Amniotic epithelial cell (primary cell): Measurements from ENCODE around the gene WNT4.

ENCODE experiments used
- DNase-seq: peaks from one replicate; pipeline ENCODE4 v3.0.0-alpha.2; 2010; ENCODE audit warnings: low read depth

WNT4 gene

DNA sequence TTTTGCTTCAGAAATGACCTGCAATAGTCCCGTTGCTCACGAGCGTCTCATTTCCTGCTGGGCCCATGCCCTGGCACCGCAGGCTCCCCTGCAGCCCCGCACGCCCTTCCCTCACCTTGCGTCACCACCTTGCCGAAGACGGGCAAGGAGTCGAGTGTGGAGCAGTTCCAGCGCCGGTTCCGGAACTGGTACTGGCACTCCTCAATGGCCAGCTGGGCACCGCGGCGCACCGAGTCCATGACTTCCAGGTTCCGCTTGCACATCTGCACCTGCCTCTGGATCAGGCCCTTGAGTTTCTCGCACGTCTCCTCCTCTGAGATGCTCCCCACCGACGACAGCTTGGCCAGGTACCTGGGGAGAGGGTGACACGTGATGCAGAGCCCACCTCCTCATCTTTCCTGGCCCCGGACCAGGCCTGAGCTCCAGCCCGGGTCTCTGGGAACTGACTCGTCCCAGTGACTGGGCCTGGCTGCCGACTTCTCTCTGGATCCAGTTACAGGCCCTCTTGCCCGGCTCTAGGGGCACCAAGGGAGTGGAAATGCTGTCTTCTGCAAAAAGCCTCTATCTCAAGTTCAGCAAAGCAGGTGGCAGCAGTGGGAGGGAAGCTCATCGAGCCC lies 13.3 kb downstream of the WNT4 start:
- DNase-seq = no peak

DNA sequence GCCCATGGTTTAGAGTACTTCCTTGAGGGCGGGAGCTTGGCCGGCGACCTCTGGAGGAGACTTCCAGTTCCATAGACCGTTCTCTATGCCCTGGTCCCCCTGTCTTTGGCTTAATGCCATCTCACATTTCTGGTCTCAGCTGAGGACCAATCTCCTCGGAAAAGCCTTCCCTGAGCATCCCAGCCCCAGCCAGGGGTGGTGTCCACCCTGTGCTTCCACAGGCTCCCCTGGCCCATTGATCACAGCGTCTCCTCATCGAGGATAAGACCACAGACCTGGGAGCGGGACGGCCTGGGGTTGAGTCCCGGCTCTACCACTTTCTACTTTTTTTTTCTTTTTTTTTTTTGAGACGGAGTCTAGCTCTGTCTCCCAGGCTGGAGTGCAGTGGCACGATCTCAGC lies 14.5 kb downstream of the WNT4 start:
- DNase-seq = no peak

DNA sequence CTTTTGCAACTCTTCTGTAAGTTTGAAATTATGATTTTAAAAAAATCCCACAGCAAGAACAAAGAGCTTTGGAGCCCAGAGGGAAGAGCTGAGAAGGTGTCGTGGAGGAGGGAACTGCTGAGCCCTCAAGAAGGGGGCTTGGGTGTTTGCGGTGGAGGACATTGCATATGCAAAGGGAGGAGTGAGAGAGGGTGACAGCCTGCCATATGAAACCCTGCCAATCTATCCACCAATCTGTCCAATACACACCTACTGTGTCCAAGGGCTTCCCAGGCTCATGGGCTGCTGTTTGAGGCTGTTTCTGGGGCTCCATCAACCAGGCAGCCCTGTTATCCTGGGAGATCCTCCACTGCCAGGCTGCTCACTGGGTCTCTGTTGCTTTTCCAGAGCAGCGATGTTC lies 15.2 kb downstream of the WNT4 start:
- no peak for DNase-seq

DNA sequence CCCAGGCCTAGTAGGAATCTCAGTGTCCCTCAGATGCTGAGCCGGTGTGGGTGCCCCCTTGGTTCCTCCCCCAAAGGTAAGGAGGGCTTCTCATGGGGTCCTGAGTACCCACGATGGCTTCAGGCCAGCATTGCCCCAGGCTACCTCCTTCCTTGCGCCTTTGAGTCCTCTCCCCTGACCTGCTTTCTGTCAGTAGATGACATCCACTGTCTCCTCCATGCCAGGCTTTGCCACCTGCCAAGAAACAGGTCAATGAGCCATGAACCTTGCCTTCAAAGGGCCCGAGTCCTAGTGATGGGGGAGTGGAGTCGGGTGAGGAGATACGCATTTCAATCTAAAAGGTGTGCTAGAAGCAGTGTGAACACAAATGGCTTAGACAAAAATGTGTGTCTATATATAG lies 15.6 kb downstream of the WNT4 start:
- DNase-seq = no peak

DNA sequence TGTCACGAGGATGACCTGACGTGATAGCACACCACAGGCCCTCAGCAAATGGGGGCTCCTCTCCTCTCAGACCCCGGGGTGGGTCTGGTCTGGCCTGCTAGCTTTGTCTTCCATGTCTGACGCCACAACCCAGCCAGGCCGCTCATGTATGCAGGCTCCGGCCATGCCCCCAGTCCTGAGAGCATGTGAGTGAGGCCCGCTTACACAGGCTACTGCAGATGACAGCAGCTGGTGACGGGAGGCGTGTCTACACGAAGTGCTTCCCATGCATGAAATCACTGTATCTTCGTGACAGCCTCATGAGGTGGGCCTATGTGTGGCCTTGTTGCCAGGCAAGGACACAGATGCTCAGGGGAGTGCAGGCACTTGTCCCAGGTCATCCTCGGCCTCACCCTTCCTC lies 16.4 kb downstream of the WNT4 start:
- DNase-seq = no peak

DNA sequence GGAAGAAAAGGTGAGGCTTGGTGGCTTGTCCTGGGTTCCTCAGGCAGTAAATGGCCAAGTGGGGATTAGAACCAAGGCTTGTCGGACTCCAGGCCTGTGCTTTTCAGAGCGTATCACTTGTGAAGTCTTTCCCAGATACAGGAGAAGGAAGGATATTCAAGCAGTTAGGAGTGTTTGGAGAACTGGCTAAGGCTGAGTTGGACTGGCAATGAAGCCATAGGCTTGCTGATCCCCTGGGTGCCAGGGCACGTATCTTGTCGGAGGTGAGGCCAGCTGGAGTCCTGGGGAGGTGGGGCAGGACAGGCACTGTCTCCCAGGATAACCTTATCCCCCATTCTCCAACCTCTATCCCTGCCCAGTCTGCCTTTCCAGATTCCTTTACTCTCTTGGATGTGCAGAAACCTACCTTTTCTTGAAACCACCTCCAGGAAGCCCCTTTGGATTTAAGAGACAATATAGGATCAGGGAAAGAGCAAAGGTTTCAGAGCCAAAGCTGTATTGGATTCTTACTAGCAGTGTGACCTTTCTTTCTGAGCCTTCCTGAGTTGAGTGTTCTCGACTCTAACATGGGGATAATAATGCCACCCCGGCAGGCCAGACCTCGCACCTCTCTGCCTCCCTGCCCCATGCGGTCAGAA lies 18.2 kb downstream of the WNT4 start:
- DNase-seq = no peak

DNA sequence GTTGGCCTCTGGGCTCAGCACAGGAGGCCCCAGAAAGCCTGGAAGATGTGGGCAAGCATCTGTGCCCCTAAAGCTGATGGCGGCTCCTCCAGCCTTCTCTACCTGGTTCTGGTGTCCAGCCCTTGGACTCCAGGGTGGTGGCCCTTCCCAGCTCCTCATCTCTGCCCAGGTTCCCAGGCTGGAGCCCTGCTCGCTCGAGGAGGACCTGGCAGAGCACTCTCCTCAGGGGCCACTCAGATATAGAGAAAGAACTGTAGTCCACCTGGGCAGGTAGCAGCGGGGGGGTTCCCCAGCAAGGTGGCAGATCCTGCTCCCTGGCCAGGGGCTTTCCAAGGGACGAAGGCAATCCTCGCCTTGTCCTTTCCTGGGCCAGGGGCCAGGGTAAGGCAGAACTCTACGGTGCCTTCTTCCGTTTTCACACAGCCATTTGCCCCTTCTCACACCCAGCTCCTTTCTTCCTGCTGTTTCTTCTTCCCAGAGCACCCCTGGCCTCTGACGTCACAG lies 18.9 kb downstream of the WNT4 start:
- no peak for DNase-seq

DNA sequence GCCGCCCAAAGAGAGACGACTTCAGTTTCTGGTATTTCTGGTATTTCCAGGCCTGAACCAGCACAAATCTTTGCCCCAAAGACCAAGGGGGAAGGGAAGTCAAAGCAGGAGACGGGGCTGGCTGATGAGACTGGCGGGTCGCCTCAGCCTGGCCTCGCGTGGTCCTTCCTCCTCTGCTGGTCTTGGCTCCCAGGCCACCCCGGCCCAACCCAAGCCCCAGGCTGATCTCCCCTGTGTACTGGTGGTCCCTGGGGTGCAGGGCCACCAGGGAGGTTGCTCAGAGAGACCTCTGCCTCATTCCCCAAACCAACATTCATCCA lies 19.9 kb downstream of the WNT4 start:
- DNase-seq = no peak

DNA sequence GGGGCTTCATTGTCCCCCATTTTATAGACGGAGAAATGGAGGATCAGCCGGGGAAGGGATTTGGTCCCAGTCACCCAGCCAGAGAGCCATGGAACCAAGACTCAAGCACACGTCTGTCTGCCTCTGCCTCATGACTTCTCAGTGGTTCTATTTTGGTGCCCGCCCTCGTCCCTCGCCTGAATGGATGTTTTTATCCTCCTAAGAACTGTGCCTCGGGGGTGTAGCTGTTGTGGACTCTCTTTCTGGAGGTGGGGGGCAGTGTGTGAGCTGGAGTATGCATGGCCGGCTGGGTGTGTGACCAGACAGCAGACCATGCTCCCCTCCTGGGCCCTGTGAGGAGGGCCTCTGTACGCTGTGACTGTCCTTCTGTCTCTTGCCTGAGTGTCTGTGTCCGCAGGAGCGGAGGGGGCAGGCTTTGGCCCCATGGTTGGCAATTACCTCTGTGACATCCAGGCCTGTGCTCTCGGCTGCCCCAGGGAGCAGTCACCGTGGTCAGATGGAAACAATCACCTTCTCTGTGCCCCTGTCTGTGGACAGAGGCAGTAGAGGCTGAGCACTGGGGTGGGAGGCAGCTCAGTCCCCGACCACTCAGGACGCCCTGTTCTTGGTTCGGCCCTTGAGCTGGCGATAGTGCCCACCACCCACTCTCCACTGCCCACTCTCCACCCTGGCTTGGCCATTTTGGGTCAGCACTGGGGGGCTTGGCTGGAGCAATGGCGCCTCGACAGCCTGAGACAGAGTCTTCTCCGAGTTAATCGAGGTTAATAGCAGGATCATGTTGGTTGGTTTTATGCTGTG lies 20.4 kb downstream of the WNT4 start:
- DNase-seq = no peak

DNA sequence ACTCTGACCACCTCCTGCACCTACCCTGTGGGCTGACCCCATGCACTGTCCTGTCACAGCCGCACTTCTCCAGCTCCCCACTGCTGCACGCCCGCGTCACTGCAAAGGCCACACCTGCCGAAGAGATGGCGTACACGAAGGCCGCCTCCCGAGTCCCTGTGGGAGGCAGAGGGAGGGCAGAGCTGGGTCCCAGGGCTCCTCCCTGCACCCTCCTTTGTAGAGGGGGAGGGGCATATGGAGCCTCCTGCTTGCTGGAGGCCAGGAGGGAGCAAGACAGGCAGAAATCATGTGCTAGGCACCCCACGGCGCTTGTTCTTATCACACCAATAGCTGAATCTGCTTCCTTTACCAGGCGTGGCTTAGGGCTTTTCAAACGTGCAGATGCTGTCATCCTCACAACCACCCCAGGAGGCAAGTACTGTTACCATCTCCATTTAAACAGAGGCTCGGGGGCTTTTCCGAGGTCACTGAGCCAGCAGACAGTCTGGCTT lies 21.4 kb downstream of the WNT4 start:
- DNase-seq = peak; percentile 34

DNA sequence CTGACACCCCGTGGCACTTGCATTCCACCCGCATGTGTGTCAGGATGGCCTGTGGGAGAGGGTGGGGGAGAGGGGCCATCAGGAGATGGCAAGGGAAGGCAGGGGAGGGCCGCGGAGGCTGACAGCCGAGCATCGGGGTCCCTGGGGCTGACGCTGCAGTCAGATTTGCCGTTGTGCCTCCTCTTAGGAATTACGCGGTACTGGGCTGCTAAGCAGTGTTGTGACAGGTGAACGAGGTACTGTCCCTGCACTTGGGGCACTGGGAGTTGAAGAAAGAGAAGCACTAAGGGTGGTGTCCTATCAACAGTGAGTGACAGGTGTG lies 22.5 kb downstream of the WNT4 start:
- DNase-seq = no peak

DNA sequence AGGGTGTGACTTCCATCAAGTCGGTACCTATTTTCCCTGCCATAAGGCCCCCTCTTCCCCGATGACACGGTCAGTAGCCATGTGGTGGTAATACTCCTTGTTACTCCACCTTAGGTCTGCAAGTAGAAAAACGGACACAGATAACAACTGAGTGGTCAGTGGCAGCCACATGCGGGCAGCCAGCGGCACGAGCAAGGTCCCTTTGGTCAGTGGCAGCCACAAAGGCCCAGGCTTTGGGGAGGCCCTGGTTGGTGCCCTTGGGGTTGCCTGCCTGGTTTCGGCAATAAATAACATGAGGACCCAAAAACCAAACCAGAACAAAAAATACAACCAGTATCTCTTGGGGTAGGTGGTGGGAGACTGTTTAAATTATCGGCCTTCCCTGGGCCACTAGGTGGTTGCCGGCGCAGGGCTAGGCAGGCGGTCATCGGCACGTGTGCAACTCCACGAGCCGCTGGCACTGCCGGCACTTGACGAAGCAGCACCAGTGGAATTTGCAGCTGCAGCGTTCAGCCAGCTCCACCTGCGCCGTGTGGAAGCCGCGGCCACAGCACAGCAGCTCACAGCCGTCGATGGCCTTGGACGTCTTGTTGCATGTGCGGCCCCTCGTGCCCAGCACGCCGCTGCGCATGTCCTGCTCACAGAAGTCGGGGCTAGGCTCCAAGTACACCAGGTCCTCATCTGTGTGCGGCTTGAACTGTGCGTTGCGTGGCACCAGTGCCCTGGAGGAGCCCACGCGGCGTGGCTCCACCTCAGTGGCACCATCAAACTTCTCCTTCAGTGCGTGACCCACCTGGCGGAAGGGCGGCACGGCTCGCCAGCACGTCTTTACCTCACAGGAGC lies 23.1 kb downstream of the WNT4 start:
- no peak for DNase-seq

DNA sequence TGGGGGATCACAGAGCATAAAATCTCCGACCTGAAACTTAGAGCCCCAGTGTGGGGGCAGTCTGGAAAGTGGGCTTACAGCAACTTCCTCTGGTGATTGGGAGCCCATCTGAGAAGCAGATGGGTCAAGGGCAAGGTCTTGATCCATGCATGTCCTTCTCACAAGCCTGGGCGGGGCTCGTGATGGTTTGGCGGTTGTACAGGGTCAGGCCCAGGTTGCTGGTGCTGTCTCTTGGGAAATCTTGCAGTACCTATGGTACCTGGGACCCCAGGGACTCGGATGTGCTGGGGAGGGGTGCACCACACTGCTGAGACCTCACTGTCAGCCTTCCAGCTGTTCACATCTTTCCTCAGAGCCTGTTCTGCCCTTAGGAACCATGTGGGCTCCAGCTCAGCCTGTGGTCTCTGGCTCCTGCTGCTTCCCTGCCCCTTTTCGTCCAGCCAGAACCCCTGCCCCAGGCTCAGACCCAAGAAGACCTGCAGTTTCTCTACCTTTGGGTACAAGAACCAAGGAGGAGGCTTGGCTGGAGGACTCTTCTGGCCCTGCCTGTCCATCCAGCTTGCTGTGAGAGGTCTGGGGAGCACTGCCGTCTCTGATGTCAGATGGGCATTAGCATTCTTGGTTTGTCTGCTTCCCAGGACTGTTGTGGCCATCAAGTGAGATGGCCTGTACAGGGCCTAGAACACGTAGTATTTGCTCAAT lies 24.5 kb downstream of the WNT4 start:
- DNase-seq = no peak

DNA sequence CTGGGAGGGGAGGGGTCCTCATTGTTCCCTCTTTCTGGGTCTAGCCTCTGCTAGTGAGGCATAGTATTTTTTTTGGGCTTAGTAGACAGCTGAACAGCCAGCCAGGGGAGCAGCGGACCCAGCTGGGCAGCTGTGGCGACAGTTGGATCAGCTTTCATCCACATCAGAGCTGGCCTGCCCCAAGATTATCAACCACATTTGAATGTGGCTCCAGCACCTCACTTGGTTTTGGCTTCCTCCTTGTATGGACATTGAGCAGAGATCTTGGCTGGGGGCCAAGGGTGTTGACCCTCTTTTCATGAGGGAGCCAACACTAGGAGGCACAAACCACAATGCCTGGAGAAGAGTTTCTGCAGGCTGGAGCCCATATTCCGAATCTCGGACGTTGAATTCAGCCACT lies 25.0 kb downstream of the WNT4 start:
- DNase-seq = no peak

DNA sequence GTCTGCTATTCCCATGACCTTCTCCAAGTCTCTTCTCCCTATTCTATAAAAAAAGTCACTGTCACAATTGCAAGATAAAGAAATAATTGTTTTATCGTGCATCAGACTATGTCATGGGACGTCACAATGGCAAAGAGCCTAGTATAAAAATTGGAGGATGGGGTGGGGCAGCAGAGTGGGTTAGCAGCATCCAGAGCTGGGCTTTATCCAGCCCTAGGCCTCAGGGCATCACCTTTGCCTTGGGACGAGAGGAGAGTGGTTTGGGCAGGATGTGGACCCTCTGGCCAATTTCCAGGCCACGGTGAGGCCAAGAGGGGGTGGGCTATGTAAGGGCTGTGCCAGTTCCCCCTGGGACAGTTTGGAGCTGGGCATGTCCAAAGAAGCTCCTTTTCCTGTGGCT lies 25.7 kb downstream of the WNT4 start:
- DNase-seq = no peak

DNA sequence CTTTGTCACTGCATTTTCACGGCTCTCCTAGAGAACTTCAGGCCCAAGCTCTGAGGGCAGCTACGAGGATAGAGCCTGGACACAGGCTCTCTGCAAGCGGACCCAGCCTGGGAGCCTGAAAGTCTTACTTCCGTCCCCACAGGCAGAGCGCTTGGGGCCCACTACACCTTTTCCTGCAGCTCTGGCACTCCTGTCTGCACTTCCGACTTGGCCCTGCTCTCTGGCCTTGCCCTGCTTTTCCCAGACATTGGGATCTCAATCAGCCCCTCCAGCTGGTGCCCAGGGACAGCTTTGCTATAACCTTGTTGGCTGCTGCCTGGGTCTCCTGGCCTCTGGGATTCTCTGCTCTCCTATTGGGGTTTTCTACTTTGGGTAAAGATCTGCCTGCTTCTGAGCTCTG lies 27.6 kb downstream of the WNT4 start:
- DNase-seq = no peak

DNA sequence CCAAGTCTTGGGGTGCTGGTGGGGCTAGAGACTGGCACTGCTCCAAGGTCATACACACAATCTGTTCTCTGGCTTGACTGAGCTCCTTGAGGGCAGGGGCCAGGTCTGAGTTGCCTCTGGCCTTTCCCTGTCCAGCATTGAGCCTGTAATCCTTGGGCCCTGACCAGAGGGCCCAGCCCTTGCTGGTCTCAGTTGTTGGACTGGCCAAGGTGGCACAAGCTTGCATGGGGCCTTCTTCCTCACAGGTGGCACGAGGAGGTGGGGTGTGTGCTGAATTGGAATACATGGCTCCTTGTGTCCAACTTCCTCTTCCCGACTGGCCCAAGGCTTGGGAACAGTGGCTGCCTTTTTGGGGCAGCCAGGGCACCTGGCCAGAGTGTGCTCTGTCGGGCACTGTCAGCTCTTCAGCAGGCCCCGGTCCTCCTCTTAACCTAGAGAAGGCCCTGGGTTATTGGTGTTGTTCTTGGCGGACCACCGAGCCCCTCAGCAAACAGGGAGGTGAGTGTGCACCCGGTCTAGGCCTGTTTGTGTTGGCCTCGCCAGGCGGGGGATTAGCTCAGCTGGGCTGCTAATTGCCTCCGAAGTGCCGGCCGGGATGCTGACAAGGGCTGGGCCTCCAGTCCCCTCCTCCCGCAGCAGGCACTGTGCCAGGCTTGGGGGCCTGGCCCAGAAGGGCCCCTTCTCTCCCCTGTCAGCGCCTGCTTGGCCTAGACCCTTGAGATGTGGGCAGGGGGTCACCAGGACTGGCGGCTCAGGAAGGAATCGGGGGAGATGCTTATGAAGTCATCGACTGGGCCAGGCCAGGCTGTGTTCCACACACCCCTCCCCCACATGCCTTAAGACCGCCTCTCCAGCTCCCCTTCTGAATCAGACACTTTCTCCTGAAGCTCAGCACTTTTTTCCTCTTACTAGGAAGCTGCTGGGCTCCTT lies 28.5 kb downstream of the WNT4 start:
- DNase-seq = peak; percentile 85

DNA sequence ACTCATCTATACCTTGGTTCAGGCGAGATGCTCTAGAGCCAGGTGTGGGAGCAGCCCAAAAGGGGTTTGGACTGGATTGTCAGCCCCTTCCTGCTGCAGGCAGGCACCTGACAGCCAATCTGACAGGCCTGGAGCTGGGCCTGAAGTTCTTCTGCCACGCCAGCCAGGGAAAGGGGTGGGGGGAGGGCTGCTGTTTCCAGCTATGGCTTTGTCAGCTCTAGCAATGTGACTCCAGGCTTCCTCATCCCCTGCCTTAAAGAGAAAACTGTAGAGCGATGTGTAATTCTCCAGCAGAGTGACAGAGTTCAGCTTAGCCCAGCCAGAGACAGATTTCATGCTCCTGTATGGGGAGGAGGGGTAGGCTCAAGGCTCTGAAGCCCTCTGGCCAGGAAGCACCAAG lies 30.3 kb downstream of the WNT4 start:
- DNase-seq = no peak

DNA sequence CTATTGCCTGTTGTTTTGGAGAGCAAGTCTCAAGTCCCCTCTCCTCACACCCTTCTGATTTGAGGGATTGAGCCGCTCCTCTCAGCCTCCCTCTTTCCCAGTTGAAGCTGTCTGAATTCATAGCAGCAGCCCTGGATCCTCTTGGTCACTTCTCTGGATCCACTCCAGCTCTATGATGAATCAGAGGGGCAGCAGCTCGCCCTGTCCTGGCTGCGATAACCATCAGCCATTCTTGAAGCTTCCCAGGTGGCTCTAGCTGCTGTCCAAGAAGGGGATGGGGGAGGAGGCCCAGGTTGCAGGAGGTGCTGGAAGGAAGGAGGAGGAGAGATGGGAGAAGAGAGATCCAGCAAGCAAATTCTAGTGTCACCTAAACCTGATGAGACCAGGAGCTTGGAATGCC lies 31.3 kb downstream of the WNT4 start:
- DNase-seq = peak; percentile 81

DNA sequence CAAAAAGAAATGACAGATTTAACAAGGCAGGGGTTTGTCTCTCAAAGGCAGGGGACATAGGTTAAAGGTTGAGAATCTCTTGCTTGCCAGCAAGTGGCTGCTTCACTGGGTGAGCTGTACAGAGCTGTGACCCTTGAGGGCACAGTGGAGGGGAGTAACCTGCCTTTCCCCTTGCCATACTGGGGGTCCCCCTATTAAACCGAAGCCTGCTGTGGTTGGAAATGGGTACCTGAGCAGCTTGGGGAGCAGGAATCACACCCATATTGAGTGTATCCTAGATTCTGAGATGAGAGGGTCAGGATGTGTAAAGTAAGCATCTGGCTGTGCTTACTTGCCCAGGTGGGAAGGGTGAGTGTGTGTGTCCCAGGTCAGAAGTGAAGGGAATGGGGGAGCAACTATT lies 31.8 kb downstream of the WNT4 start:
- DNase-seq = no peak

DNA sequence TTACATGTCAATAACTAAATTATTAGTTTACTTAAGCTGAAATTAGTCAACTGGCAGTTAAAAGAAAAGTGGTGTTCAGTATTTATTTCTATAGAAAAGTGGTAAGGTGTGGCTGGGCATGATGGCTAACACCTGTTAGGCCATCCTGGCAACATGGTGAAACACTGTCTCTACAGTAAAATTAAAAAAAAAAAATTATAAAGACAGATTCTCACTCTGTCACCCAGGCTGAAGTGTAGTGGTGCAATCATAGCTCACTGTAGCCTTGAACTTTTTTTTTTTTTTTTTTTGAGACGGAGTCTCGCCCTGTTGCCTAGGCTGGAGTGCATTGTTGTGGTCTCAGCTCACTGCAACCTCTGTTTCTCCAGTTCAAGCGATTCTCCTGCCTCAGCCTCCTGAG lies 32.9 kb downstream of the WNT4 start:
- DNase-seq = no peak
